Fibroblast of mammary gland (primary cell): ENCODE results near the gene CNTRL.
"Not testable (repeated sequence)": the region's sequence is repeated elsewhere in the genome, so short reads cannot be mapped to it uniquely, and the experiment has no call there.

Experiments used
- DNase-seq: peaks from one replicate; pipeline ENCODE4 v3.0.0-alpha.2; 2010; ENCODE audit warnings: low read depth
- H3K4me3 ChIP-seq: 2 replicates; pipeline ENCODE4 v1.5.1; 2011; ENCODE audit warnings: low read depth, mild to moderate bottlenecking, low read length, moderate library complexity; ENCODE audit not compliant: control insufficient read depth
- CTCF ChIP-seq: conservative IDR thresholded peaks from 2 replicates; pipeline ENCODE4 v1.5.1; 2011; ENCODE audit warnings: low read depth, low read length, inconsistent platforms; ENCODE audit not compliant: control insufficient read depth, insufficient read depth

Gene CNTRL, protein sequence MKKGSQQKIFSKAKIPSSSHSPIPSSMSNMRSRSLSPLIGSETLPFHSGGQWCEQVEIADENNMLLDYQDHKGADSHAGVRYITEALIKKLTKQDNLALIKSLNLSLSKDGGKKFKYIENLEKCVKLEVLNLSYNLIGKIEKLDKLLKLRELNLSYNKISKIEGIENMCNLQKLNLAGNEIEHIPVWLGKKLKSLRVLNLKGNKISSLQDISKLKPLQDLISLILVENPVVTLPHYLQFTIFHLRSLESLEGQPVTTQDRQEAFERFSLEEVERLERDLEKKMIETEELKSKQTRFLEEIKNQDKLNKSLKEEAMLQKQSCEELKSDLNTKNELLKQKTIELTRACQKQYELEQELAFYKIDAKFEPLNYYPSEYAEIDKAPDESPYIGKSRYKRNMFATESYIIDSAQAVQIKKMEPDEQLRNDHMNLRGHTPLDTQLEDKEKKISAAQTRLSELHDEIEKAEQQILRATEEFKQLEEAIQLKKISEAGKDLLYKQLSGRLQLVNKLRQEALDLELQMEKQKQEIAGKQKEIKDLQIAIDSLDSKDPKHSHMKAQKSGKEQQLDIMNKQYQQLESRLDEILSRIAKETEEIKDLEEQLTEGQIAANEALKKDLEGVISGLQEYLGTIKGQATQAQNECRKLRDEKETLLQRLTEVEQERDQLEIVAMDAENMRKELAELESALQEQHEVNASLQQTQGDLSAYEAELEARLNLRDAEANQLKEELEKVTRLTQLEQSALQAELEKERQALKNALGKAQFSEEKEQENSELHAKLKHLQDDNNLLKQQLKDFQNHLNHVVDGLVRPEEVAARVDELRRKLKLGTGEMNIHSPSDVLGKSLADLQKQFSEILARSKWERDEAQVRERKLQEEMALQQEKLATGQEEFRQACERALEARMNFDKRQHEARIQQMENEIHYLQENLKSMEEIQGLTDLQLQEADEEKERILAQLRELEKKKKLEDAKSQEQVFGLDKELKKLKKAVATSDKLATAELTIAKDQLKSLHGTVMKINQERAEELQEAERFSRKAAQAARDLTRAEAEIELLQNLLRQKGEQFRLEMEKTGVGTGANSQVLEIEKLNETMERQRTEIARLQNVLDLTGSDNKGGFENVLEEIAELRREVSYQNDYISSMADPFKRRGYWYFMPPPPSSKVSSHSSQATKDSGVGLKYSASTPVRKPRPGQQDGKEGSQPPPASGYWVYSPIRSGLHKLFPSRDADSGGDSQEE (N-terminal part only)

DNA sequence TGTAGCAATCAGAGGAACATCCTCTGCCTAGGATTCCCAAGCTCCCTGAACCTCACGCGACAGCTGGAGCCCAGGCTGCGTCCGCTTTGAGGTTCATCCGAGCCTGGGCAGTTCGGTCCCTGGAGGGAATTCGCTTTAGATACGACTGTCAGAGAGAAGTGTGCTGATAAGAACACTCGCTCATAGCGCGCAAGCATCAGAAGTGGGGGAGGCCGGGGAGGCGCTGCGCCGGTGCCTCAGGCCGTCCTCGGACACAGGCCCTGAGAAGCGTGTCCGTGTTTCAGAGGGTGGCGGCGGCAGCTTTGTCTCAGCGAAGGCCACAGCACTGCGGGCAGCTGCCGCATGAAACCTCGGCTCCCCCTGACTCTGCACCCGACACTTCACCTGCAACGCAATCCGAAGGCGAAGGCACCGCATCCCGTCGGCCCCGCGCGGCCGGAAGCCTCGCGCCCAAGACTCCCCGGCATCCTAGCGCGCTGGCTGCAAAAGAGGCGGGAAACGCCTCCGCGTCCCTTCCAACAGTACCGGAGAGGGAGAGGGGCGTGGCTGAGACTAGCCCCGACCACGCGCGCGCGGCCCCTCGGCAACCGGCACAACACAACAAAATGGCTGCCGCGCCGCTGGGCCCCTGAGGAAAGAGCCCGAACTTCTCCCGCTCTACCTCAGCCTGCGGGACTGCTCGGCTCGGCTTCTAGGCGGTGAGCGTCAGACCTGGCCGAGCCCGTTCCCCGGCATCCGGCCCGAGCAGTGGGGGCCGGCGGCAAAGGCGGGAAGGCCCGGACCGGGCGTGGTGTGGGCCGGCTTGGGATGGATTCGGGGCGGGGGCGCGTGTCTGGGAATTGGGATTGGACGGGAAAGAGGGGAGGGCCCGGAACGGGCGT lies at the start of gene CNTRL:
Gene CNTRL (plus strand): TSS at position 586 of the 881 bp plus-strand sequence. CDS start 13,372 bp downstream, outside the sequence.
- peak within 1 kb of the TSS; percentile 87 for H3K4me3 ChIP-seq
- peak; percentile 85 for DNase-seq
- no peak for TF ChIP-seq CTCF

- no peak for TF ChIP-seq CTCF
- no peak for DNase-seq
- H3K4me3 ChIP-seq: no peak overlapping the region
Measured at GRCh38 chr9:121026260-121026691, 48.5 kb upstream of the CNTRL start.

DNA sequence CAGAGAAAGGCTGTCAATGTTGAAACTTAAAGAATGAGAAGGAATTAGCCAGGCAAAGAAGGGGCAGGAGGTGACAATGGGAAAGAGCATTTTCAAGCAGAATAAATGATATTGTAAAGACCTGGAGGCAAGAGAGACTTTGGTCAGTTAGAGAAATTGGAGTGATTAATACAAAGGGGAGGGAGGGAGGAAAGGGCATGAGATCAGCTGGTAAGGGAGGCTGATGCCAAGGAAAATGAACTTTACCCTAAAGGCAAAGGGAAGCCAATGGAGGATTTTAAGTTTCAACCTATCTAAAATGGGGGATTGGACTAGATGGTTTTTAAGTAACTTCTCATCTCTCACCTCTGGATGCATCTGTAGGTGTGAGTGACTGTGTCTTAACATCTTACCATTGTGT lies 48.0 kb upstream of the CNTRL start:
- no peak overlapping the region for H3K4me3 ChIP-seq
- TF ChIP-seq CTCF: no peak
- DNase-seq: no peak

GRCh38 chr9:121028285-121028684 lies 46.5 kb upstream of the CNTRL start:
- DNase-seq, H3K4me3 ChIP-seq: not testable (repeated sequence)

GRCh38 chr9:121029469-121029868 lies 45.3 kb upstream of the CNTRL start:
- no peak for DNase-seq

More at GRCh38 chr9:121029469-121029868, 45.3 kb upstream of the CNTRL start:
- no peak overlapping the region for H3K4me3 ChIP-seq
- TF ChIP-seq CTCF: no peak
